ENCODE data around the gene OSBPL7. TPM values are rescaled to one million over a fixed set of nuclear protein-coding genes. Genes with fewer than 3 reads are reported as not detected.

Gene OSBPL7
- total RNA-seq, 1 experiment from 2014 or later, result 2.6 TPM

- DNase-seq (ENCODE audit: low read depth), result no peak
These were observed 1.9 kb upstream of the OSBPL7 start for GRCh38 chr17:47823519-47823918.

- DNase-seq (ENCODE audit: low read depth), result no peak
These were observed 1.2 kb upstream of the OSBPL7 start for GRCh38 chr17:47822785-47823184.

DNA sequence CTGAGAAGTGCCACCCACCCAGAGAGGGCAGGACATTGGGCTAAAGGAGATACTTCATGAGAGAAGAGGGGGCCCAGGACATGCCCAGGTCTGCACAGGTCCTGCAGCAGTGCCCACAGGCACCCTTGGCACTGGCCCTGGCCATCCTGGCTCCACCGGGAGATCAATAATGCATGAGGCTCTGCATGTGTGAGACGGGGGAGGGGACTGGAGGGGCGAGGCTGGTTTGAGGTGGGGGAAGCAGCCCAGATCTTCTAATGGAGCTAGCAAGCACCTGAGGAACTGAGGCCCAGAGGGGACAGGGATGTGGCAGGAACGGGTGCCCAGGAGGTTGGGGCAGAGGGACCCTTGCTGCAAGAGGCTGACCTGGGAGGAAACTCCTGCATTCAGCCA is 567 bp downstream of the OSBPL7 start:
- no peak for DNase-seq (ENCODE audit: low read depth)

DNA sequence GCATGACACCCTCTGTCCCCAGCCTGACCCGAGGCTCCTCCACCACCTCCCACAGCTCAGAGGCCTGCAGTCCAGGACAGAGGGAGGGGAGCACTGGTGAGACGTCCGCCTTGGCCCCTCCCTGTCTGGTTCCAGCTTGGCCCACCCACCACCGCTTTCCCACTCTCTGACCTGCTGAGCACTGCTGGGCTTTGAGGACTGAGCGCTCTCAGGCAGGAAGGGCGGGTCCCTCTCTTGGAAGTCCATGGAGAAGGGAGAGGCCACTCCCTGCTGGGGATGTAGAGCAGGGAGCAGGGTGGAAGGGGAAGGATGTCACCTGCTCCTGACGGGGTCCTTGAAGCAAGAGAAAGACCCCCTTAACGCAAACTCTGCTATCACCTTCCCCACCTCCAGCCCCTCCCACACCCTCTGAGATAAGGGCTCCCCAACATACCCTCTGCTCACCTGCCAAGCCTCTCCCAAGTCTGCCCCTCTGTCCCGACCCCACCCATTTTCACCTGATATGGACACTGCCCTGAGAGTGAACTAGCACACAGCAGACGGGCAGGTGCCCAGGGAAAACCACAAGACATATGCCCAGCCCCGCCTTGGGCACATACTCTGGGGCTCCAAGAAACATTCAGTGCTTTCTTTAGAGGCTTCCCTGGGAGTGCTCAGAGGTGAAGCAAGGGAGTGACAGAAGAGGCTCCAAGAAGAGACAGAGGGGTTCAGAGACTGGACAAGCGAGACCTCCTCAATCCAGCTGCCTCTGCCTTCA is 1.4 kb downstream of the OSBPL7 start:
- no peak for DNase-seq (ENCODE audit: low read depth)

DNA sequence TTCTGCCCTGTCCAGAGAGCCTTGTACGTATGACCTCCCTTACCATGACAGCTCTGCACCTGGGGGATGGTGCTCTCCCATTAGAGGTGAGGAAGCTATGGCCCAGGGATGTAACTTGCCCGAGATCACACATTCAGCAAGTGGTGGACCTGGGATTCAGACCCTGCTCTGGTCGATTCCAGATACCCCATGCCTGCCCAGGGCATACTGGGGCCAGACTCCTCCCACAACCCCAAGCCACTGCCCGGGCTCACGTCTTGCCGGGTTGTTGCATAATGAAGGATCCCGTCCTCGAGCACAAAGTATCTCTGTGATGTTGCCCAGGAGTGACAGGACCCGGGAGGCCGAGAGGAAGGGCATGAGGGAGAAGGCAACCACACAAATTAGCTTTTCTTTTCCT is 2.1 kb downstream of the OSBPL7 start:
- no peak for DNase-seq (ENCODE audit: low read depth)

GRCh38 chr17:47818002-47818695 is 3.4 kb downstream of the OSBPL7 start:
- DNase-seq (ENCODE audit: low read depth), result no peak

DNA sequence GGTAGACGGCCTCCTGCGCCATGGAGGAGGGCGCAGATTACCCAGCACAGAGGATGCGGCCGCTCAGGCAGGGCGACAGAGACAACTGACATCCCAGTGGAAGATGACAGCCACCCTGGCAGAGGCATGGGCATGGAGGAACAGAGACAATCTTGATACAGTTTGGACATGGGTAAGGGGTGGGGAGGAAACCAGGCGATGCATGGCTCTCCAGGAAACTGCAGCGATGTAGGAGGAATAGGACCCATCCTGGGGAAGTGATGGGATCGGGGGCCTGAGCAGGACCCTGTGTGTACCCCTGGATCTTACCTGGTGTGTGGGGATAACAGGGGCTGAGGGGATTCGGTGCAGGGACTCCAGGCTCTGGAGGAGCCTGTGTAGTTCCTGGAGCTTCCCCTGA is 4.6 kb downstream of the OSBPL7 start:
- DNase-seq (ENCODE audit: low read depth), result no peak

- no peak for DNase-seq (ENCODE audit: low read depth)
These were observed 5.4 kb downstream of the OSBPL7 start for GRCh38 chr17:47816111-47816735.

DNA sequence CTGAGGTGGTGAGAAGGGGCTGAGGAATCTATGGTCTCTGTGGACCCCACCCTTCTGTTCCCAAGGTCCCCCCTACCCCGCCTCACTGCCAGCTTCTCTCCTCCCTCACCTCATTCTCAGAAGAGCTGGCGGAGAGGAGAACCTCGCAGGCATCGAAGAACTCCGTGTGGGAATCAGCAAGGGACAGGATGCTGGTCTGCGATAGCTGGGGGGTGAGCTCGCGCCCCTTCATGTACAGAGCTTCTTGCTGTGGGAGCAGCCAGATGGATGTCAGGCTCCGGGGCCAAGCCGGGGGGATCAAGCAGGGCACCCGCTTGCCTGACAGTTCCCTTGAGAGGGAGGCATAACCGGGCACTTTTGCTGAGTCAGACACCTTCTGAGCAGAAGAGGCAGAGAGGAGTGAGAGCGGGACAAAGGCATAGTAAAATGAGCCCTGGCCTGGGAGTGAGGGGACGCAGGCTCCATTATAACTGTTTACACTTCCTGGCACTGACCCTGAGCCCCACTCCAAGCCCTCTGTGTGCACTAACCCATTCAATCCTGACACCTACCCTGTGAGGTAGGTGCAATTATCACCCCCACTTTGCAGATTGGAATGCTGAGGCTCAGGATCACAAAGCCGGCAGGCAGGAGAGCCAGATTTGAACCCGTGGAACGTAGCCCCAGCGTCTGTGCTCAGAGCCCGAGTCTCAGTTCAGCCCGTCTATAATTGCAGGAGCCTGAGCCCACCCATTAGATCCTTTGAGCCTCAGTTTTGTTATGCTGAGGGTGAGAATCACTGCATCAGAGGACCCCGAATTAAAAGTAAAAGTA is 6.3 kb downstream of the OSBPL7 start:
- no peak for DNase-seq (ENCODE audit: low read depth)

GRCh38 chr17:47813512-47814031 is 8.0 kb downstream of the OSBPL7 start:
- no peak for DNase-seq (ENCODE audit: low read depth)

GRCh38 chr17:47813077-47813476 is 8.5 kb downstream of the OSBPL7 start:
- no peak for DNase-seq (ENCODE audit: low read depth)

DNA sequence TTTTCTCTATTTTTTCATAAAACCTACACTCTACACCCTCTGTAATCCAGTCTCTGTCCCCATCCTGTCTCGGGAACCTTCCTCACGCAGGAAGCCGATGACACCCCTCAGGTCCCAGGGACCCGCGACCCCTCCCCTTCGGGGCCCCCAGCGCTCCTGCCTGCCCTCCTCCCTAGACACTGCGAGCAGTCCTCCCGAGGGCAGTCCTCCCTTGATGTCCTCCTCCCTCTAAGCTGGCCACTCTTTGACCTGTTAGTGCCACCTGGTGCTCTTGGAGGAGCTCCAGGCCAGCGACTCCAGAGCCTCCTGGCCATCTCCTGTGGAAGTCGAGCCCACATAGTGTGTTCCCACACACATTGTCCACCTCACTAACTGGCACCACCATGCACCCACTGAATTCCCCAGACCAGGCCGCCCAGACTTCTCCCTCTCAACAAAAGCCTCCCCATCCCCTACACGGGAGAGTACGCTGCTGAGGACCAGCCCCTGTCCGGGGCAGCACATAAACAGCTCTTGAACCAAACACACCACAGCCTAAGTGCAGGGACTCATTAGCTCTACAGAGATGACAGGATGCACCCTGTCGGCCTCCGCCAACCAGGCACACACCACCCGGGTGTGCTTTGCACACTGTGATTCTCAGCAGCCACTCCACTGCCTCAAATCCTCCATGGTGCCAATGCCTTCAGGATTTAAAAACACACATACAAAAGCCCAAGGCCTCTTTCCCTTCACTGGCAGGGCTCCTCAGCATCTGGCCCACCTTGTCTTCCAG is 9.3 kb downstream of the OSBPL7 start:
- DNase-seq (ENCODE audit: low read depth), result no peak

DNA sequence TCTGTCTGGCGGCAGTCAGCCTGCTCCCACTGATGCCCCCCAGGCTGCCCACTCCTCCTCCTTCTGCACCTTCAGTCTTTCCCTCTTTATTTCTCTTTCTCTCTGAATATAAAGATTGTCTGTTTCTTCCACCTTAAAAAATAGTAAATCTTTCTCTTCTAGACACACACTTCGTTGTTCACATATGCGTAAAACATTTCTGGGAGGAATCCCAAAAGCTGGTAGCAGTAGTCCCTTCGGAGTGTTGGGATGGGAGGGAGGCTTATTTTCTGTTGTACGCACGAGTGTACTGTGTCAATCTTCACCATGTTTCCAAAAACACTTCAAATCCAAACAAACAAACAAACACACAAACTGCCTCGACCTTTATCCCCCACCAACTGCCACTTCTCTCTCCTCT is 9.9 kb downstream of the OSBPL7 start:
- no peak for DNase-seq (ENCODE audit: low read depth)

- DNase-seq (ENCODE audit: low read depth), result no peak
These were observed 10.5 kb downstream of the OSBPL7 start for GRCh38 chr17:47810901-47811635.

DNA sequence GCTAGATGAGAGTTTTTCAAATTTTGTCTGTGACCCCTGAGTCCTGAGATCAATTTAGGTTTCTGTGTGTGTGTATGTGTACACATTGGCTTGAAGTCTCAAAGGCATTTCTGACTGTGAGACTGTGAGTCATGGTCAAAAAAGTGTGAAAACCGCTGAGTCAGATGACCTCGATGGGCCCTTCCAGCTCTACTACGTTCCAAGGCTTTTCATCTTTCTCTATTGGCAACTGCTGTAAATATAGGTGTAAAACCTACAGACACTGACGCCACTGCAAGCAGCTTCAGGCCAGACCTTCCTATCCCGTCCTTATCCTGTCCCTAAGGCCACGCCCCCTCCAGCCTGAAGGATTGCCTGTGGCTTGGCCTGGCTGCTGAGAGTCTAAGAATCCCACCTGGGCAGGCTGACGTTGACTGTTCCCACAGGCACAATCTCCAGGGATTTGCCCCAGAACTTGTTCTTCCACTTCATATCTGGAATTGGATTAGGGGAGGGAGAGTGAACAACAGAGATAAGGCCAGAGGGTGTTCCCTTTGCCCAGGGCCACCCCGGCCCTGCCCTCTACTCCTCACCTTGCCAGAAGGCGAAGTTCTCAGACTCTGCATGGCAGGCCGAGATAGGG is 11.3 kb downstream of the OSBPL7 start:
- peak; percentile 84 for DNase-seq (ENCODE audit: low read depth)

- DNase-seq (ENCODE audit: low read depth), result no peak
These were observed 12.6 kb downstream of the OSBPL7 start for GRCh38 chr17:47808830-47809480.

GRCh38 chr17:47808036-47808829 is 13.4 kb downstream of the OSBPL7 start:
- no peak for DNase-seq (ENCODE audit: low read depth)

GRCh38 chr17:47807421-47807820 is 14.2 kb downstream of the OSBPL7 start:
- DNase-seq (ENCODE audit: low read depth), result no peak

DNA sequence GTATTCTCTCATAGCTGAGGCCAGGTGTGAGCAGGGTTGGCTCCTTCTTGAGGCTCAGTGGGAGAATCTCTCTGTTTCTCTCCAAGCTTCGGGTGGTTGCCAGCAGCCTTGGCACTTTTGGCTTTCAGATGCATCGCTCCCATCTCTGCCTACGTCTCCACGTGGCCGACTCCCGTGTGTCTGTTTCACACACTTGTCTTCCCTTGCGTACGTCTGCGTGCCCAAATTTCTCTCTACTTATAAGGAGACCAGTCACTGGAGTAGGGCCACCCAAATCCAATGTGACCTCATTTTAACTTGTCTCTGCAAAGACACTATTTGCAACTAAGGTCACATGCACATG is 14.7 kb downstream of the OSBPL7 start:
- DNase-seq (ENCODE audit: low read depth), result no peak

Data from RPMI7951 (cell line).